HCT116 (cell line): ENCODE measurements around the gene APBA2. TPM values are rescaled to one million over a fixed set of nuclear protein-coding genes. Genes with fewer than 3 reads are reported as not detected.
"Not testable (repeated sequence)": the region's sequence is repeated elsewhere in the genome, so short reads cannot be mapped to it uniquely, and the experiment has no call there.

ENCODE experiments used
- ATAC-seq: fragments of 200-7000 bp; cut with Tn5 transposase; 2 replicates; pipeline ENCODE4 v1.9.1; 2020; ENCODE audit warnings: mild to moderate bottlenecking, moderate library complexity
- BruUV-seq: library from RNA; stranded (reverse); fragments of 400-500 nt; replicated peaks from 2 replicates; lab custom pipeline; 2021; lab: Mats Ljungman, UMichigan
- CTCF ChIA-PET: fragments of 300-600 bp; sonication (Branson Sonifier 250); formaldehyde crosslinking; loops from one replicate; lab custom pipeline; 2021; ENCODE audit warnings: antibody characterized with exemption; lab: Charles Lee
- POLR2A ChIA-PET: fragments of 300-600, 350-600 bp; sonication (Branson Sonifier 250); formaldehyde crosslinking; loops from one replicate; lab custom pipeline; 2021; ENCODE audit warnings: antibody characterized with exemption; lab: Charles Lee
- RAD21 ChIA-PET, 2 experiments: fragments of 300-600 bp; sonication (Branson Sonifier 250); formaldehyde crosslinking; loops; one replicate each; lab custom pipeline; 2023; ENCODE audit warnings: low total read pairs in 2 of 2; ENCODE audit not compliant: uncharacterized antibody in 2 of 2, unreplicated experiment in 2 of 2, low non-redundant PET in 1 of 2; lab: Charles Lee
- DNase-seq: peaks from one replicate; pipeline ENCODE4 v3.0.0-alpha.2; 2010; ENCODE audit warnings: low read depth, low spot score
- H2AFZ ChIP-seq: fragments of 200-600 bp; shearing (Covaris generic), sonication (generic); 2 replicates; pipeline ENCODE4 v1.6.1; 2017; ENCODE audit warnings: low read depth, mixed run types, mixed read lengths, antibody characterized with exemption, low read length; ENCODE audit not compliant: poor library complexity, severe bottlenecking
- H3K27ac ChIP-seq: 2 replicates; pipeline ENCODE4 v1.5.1; 2012; ENCODE audit warnings: low read depth, low read length
- H3K27me3 ChIP-seq: fragments of 200-600 bp; sonication (generic); 2 replicates; pipeline ENCODE4 v1.6.1; 2016; ENCODE audit warnings: mixed run types, low read length, mixed read lengths; ENCODE audit not compliant: insufficient read depth
- H3K36me3 ChIP-seq, 2 experiments: fragments of 200-500 bp in 1 of 2; fragments of 200-600 bp in 1 of 2; sonication (Bioruptor generic) in 1 of 2; sonication (generic) in 1 of 2; 2 replicates each; pipeline versions ENCODE4 v1.5.1 to v1.6.1; 2014 to 2016; ENCODE audit warnings: low read length in 2 of 2, inconsistent platforms in 1 of 2, mixed read lengths in 1 of 2, mixed run types in 1 of 2; ENCODE audit not compliant: insufficient read depth in 2 of 2, control insufficient read depth in 1 of 2
- H3K4me1 ChIP-seq, 2 experiments: fragments of 200-600 bp in 1 of 2; sonication (generic) in 1 of 2; 2 replicates each; pipeline versions ENCODE4 v1.5.1 to v1.6.1; 2012 to 2017; ENCODE audit warnings: low read length in 2 of 2, inconsistent platforms in 1 of 2, mild to moderate bottlenecking in 1 of 2, mixed read lengths in 1 of 2, mixed run types in 1 of 2, moderate library complexity in 1 of 2; ENCODE audit not compliant: insufficient read depth in 2 of 2, control insufficient read depth in 1 of 2
- H3K4me2 ChIP-seq: fragments of 200-600 bp; sonication (generic); 2 replicates; pipeline ENCODE4 v1.6.1; 2017; ENCODE audit warnings: mixed run types, low read length, mixed read lengths
- H3K4me3 ChIP-seq, 2 experiments: fragments of 200-600 bp in 1 of 2; sonication (generic) in 1 of 2; replicated peaks in 1 of 2; 2 replicates each; pipeline ENCODE4 v1.5.1; 2011 to 2016; ENCODE audit warnings: low read length in 2 of 2, control low read depth in 1 of 2, low read depth in 1 of 2, mild to moderate bottlenecking in 1 of 2, mixed read lengths in 1 of 2, mixed run types in 1 of 2
- H3K79me2 ChIP-seq: fragments of 200-600 bp; sonication (generic); 2 replicates; pipeline ENCODE4 v1.6.1; 2017; ENCODE audit warnings: mild to moderate bottlenecking, mixed run types, low read length, moderate library complexity, mixed read lengths; ENCODE audit not compliant: insufficient read depth
- H3K9ac ChIP-seq: fragments of 200-600 bp; sonication (generic); 2 replicates; pipeline ENCODE4 v1.6.1; 2016; ENCODE audit warnings: low read length, mixed read lengths
- H3K9me2 ChIP-seq: fragments of 200-600 bp; sonication (generic), shearing (Covaris generic); 2 replicates; pipeline ENCODE4 v1.6.1; 2017; ENCODE audit warnings: mixed run types, mild to moderate bottlenecking, moderate library complexity; ENCODE audit not compliant: insufficient read depth
- H3K9me3 ChIP-seq, 2 experiments: fragments of 200-500 bp in 1 of 2; fragments of 200-600 bp in 1 of 2; sonication (Bioruptor generic) in 1 of 2; sonication (generic) in 1 of 2; 2 replicates each; pipeline ENCODE4 v1.6.1; 2014 to 2017; ENCODE audit warnings: low read length in 2 of 2, mixed read lengths in 2 of 2, inconsistent platforms in 1 of 2, low read depth in 1 of 2, mild to moderate bottlenecking in 1 of 2, mixed run types in 1 of 2, moderate library complexity in 1 of 2; ENCODE audit not compliant: control insufficient read depth in 1 of 2, insufficient read depth in 1 of 2
- H4K20me1 ChIP-seq: fragments of 200-600 bp; sonication (generic), shearing (Covaris generic); 2 replicates; pipeline ENCODE4 v1.6.1; 2017; ENCODE audit warnings: mixed run types, mild to moderate bottlenecking, moderate library complexity; ENCODE audit not compliant: insufficient read depth
- CTCF ChIP-seq, 3 experiments: fragments of 200-600 bp in 1 of 3; sonication (generic) in 1 of 3; IDR thresholded peaks in 2 of 3; conservative IDR thresholded peaks in 1 of 3; 2 replicates each; pipeline ENCODE4 v1.5.1; 2012 to 2017; ENCODE audit warnings: low read depth in 2 of 3, low read length in 2 of 3, antibody characterized with exemption in 1 of 3, borderline replicate concordance in 1 of 3, control low read depth in 1 of 3, mild to moderate bottlenecking in 1 of 3, mixed read lengths in 1 of 3, mixed run types in 1 of 3, moderate library complexity in 1 of 3; ENCODE audit not compliant: insufficient read depth in 1 of 3
- RAD21 ChIP-seq: IDR thresholded peaks from 2 replicates; pipeline ENCODE4 v1.6.1; 2012; ENCODE audit warnings: low read depth, mild to moderate bottlenecking
- SRF ChIP-seq: IDR thresholded peaks from 2 replicates; pipeline ENCODE4 v1.6.1; 2012; ENCODE audit warnings: low read depth
- ZNF274 ChIP-seq: fragments of 200-500 bp; sonication (Bioruptor generic); IDR thresholded peaks from 2 replicates; pipeline ENCODE4 v1.6.1; 2014; ENCODE audit warnings: mild to moderate bottlenecking, low read depth, low read length, inconsistent platforms
- intact Hi-C: fragments of 100-400 bp; cut with micrococcal nuclease; formaldehyde crosslinking; loops from 2 replicates; pipeline ENCODE4 v1.10.0; 2022
- total RNA-seq: library from RNA; stranded (reverse); gene quantifications from one replicate; pipeline ENCODE4 v1.2.1, GENCODE V29; 2021; ENCODE audit not compliant: unreplicated experiment

The APBA2 gene
- total RNA-seq, 1 experiment from 2014 or later, result 0.47 TPM

- H2AFZ ChIP-seq, result no peak overlapping the region
- H3K79me2 ChIP-seq, result no peaks in the 10 kb centered on the region
- peaks cover 0 to 3% of the 10 kb centered on the region in 2 experiments; a peak in 2 of 4 replicates for H3K4me1 ChIP-seq
- H4K20me1 ChIP-seq, result no peaks in the 10 kb centered on the region
- no peak for ATAC-seq
- no TSS peak for BruUV-seq
- RAD21 ChIA-PET, result no interaction called here
- no peaks in the 10 kb centered on the region for H3K27me3 ChIP-seq
- POLR2A ChIA-PET, result no interaction called here
- H3K9me2 ChIP-seq, result no peaks in the 10 kb centered on the region
- DNase-seq, result no peak
- intact Hi-C loops, result no loop called here
- no peak overlapping the region for H3K9ac ChIP-seq
- no peaks in the 10 kb centered on the region for H3K36me3 ChIP-seq
- no peak overlapping the region for H3K27ac ChIP-seq
- H3K4me3 ChIP-seq, result no peak overlapping the region
- no peak for TF ChIP-seq SRF
- TF ChIP-seq ZNF274, result no peak
- TF ChIP-seq RAD21, result no peak
- H3K9me3 ChIP-seq, result no peaks in the 10 kb centered on the region
- CTCF ChIA-PET, result interaction anchor here (0.7 to 1.6 kb wide), 21 partner anchors 8 to 555 kb away, joined by 3 to 30 read pairs (median 5); no protein-coding TSS in a partner anchor
- H3K4me2 ChIP-seq, result no peak overlapping the region
These were observed 215.7 kb downstream of the APBA2 start for GRCh38 chr15:29101491-29101890.

- ATAC-seq (peak; percentile 61), DNase-seq (peak; percentile 21)
- H3K36me3 ChIP-seq, H2AFZ ChIP-seq, H3K4me1 ChIP-seq, H3K27me3 ChIP-seq, H3K9me3 ChIP-seq, H3K79me2 ChIP-seq, RAD21 ChIA-PET, H3K27ac ChIP-seq, H4K20me1 ChIP-seq, intact Hi-C loops, H3K4me2 ChIP-seq, H3K9ac ChIP-seq, H3K9me2 ChIP-seq, H3K4me3 ChIP-seq, BruUV-seq: not testable (repeated sequence)
- POLR2A ChIA-PET, result interaction anchor here (0.9 kb wide), 1 partner anchor 14 kb away, joined by 3 read pairs; no protein-coding TSS in a partner anchor
- TF ChIP-seq CTCF (IDR thresholded peaks at IDR 0.05 in 2 of 3, conservative IDR thresholded peaks at IDR 0.05 in 1 of 3; ENCODE audit: borderline replicate concordance in 1 of 3, insufficient read depth in 1 of 3, low read depth in 2 of 3, low read length in 2 of 3) (peak; percentile 22 to 89 (median 83); a peak in 5 of 6 replicates), RAD21 (peak; percentile 24; the same call in 1 of the 2 replicates)
- CTCF ChIA-PET, result interaction anchor here (0.7 to 1.6 kb wide), 25 partner anchors 9 to 922 kb away, joined by 3 to 30 read pairs (median 4); no protein-coding TSS in a partner anchor
These were observed 216.5 kb downstream of the APBA2 start for GRCh38 chr15:29102173-29102794.
